Common myeloid progenitor, CD34-positive (primary cell): ENCODE measurements around the gene FOLR3.

Experiments
- CTCF ChIA-PET: fragments of 350-600 bp; sonication (Branson Sonifier 250); formaldehyde crosslinking; loops from one replicate; lab custom pipeline; 2021; ENCODE audit warnings: antibody characterized with exemption; lab: Charles Lee
- POLR2A ChIA-PET: fragments of 350-600 bp; sonication (Branson Sonifier 250); formaldehyde crosslinking; loops from one replicate; lab custom pipeline; 2021; ENCODE audit warnings: antibody characterized with exemption; lab: Charles Lee
- DNase-seq, 3 donors: peaks; one replicate each; pipeline versions ENCODE4 v3.0.0 to v3.0.0-alpha.2; 2013
- H3K27ac ChIP-seq, 2 experiments: 1 replicate in 1 of 2; 2 replicates in 1 of 2; pipeline ENCODE4 v1.7.0; 2013; ENCODE audit warnings: inconsistent platforms in 2 of 2, low read length in 2 of 2, mild to moderate bottlenecking in 2 of 2, low read depth in 1 of 2, moderate library complexity in 1 of 2; ENCODE audit not compliant: severe bottlenecking in 2 of 2, insufficient read depth in 1 of 2, poor library complexity in 1 of 2
- H3K27me3 ChIP-seq, 5 experiments: replicated peaks in 2 of 5; 1 replicate in 3 of 5; 2 replicates in 2 of 5; pipeline versions ENCODE4 v1.6.1 to v1.7.0; 2013; ENCODE audit warnings: low read length in 4 of 5, mild to moderate bottlenecking in 2 of 5, moderate library complexity in 2 of 5, inconsistent platforms in 1 of 5; ENCODE audit not compliant: insufficient read depth in 5 of 5, control insufficient read depth in 4 of 5
- H3K36me3 ChIP-seq, 4 experiments: 1 replicate in 2 of 4; 2 replicates in 2 of 4; pipeline versions ENCODE4 v1.6.1 to v1.7.0; 2013; ENCODE audit warnings: low read length in 3 of 4, control low read depth in 1 of 4, mild to moderate bottlenecking in 1 of 4; ENCODE audit not compliant: control insufficient read depth in 4 of 4, insufficient read depth in 4 of 4
- H3K4me1 ChIP-seq, 4 experiments: 1 replicate in 3 of 4; 2 replicates in 1 of 4; pipeline versions ENCODE4 v1.6.1 to v1.7.1; 2013; ENCODE audit warnings: low read length in 3 of 4, mild to moderate bottlenecking in 3 of 4, control low read depth in 1 of 4, inconsistent platforms in 1 of 4, moderate library complexity in 1 of 4; ENCODE audit not compliant: control insufficient read depth in 4 of 4, insufficient read depth in 4 of 4; ENCODE audit errors: control extremely low read depth in 1 of 4
- H3K4me3 ChIP-seq, 7 experiments: 1 replicate in 4 of 7; 2 replicates in 3 of 7; pipeline versions ENCODE4 v1.5.1 to v1.7.0; 2013; ENCODE audit warnings: mild to moderate bottlenecking in 7 of 7, low read length in 6 of 7, moderate library complexity in 6 of 7, inconsistent platforms in 2 of 7, low read depth in 2 of 7, control low read depth in 1 of 7; ENCODE audit not compliant: insufficient read depth in 4 of 7, control insufficient read depth in 1 of 7; ENCODE audit errors: extremely low read depth in 1 of 7
- H3K9me3 ChIP-seq, 5 experiments: 1 replicate in 4 of 5; 2 replicates in 1 of 5; pipeline versions ENCODE4 v1.6.1 to v1.7.1; 2013; ENCODE audit warnings: low read length in 4 of 5, mild to moderate bottlenecking in 2 of 5, inconsistent platforms in 1 of 5, low read depth in 1 of 5, moderate library complexity in 1 of 5; ENCODE audit not compliant: control insufficient read depth in 4 of 5, insufficient read depth in 2 of 5; ENCODE audit errors: control extremely low read depth in 1 of 5
- WGBS: methylation state at CpG from one replicate; pipeline ENCODE4 v1.1.5; 2013; ENCODE audit not compliant: insufficient coverage; 5-methylcytosine and 5-hydroxymethylcytosine counted together

FOLR3 gene

DNA sequence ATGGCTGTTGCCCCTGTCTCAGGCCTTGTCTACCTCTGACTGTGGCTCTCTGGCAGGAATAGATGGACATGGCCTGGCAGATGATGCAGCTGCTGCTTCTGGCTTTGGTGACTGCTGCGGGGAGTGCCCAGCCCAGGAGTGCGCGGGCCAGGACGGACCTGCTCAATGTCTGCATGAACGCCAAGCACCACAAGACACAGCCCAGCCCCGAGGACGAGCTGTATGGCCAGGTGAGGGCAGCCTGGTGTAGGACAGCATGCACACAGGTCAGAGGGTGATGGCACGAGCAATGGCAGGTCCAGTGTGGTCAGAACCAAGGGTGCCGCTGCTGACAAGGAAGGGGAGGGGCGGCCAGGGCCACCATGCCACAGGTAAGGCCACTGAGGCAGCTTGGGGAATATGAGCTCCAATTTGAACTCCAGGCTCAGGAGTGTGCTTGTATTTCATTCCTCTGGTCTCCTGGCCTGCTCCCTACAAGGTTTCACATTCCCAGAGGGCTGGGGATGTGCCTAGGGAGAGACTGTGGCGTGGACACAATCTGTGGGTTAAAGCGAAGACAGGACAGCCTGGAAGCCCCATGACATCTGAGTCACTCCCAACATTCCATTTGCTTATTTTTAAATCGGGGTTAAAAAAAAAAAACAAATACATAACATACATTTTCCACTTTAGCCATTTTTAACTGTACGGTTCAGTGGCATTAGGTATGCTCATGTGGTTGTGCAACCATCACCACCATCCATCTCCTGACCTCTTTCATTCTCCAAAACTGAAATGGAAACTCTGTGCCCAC is 562 bp downstream of the FOLR3 start:
- H3K27me3 ChIP-seq, result no peaks in the 10 kb centered on the region
- no peaks in the 10 kb centered on the region for H3K9me3 ChIP-seq
- ChIA-PET CTCF (interaction anchor here (0.6 kb wide), 1 partner anchor 9 kb away, joined by 3 read pairs; no protein-coding TSS in a partner anchor), POLR2A (no interaction called here)
- no peak overlapping the region for H3K27ac ChIP-seq
- H3K4me3 ChIP-seq, result peak overlapping the region in 1 of 7 experiments; percentile 31
- peaks cover 6 to 13% (median 8%) of the 10 kb centered on the region in 4 experiments for H3K4me1 ChIP-seq
- WGBS, result 96% methylated on average over 13 of the region's 14 CpGs
- no peaks in the 10 kb centered on the region for H3K36me3 ChIP-seq
- DNase-seq, result no peak

DNA sequence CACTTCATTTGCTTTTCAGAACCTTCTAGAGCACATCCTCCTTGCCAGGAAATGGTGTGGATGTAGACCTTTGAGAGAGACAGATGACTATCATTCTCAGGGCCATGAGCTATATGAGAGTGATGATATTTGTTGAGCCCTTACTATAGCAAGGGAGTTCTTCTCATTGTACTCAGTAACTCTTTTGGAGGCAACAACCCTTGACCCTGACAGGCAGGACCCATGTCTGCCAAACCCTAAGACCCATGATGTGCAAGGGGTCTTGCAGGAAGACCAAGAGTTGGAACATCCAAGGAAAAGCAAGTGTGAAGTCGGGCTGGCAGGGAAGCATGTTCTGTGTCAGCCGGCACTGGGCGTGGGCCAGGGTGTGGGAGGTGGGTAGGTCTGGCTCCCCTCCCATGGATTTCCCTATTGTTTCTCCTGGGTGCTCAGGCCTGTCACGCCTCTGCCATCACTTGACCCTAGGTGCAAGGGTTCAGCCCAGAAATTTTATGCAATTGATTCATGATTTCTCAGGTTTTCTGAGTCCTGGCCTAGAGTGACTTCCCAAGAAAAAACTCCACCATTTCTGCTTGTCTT is 1.2 kb downstream of the FOLR3 start:
- ChIA-PET CTCF (interaction anchor here (0.6 to 1.0 kb wide), 2 partner anchors 8 to 9 kb away, joined by 3 read pairs; no protein-coding TSS in a partner anchor), POLR2A (no interaction called here)
- Histone ChIP-seq H3K27me3 (no peaks in the 10 kb centered on the region), H3K4me1 (peaks cover 6 to 13% (median 8%) of the 10 kb centered on the region in 4 experiments), H3K9me3 (no peaks in the 10 kb centered on the region), H3K27ac (no peak overlapping the region), H3K36me3 (no peaks in the 10 kb centered on the region), H3K4me3 (peak overlapping the region in 1 of 7 experiments; percentile 31)
- DNase-seq, result no peak
- WGBS, result 100% methylated on average over 4 of the region's 4 CpGs

DNA sequence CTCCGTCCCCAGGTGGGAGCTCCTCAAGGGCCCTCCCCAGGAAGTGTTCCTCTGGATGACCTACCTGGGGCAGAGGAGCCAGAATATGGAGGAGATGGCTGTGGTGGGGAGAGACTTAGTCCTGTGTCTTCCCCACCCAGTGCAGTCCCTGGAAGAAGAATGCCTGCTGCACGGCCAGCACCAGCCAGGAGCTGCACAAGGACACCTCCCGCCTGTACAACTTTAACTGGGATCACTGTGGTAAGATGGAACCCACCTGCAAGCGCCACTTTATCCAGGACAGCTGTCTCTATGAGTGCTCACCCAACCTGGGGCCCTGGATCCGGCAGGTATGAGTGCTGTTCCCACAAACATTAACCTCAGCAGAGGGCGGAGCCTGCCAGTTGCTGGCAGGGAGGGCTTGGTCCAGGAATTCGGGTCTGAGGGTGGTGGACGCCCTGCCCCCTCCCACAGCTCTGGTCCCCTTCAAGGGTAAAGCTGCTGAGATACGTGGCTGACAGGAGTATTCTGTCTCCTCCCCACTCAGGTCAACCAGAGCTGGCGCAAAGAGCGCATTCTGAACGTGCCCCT is 3.4 kb downstream of the FOLR3 start:
- Histone ChIP-seq H3K27me3 (no peaks in the 10 kb centered on the region), H3K4me3 (no peak overlapping the region), H3K36me3 (no peaks in the 10 kb centered on the region), H3K9me3 (no peaks in the 10 kb centered on the region), H3K4me1 (peaks cover 0 to 3% (median 2%) of the 10 kb centered on the region in 4 experiments), H3K27ac (no peak overlapping the region)
- ChIA-PET POLR2A (no interaction called here), CTCF (interaction anchor here (1.2 kb wide), 1 partner anchor 114 kb away, joined by 3 read pairs; no protein-coding TSS in a partner anchor)
- 90% methylated on average over 6 of the region's 12 CpGs for WGBS
- DNase-seq, result no peak

DNA sequence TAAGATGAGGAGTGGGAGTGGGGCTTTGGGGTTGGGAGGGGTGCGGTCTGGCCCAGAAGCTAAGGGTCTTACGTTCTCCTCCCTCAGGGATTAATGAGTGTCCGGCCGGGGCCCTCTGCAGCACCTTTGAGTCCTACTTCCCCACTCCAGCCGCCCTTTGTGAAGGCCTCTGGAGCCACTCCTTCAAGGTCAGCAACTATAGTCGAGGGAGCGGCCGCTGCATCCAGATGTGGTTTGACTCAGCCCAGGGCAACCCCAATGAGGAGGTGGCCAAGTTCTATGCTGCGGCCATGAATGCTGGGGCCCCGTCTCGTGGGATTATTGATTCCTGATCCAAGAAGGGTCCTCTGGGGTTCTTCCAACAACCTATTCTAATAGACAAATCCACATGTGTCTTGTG is 4.0 kb downstream of the FOLR3 start:
- Histone ChIP-seq H3K36me3 (no peaks in the 10 kb centered on the region), H3K4me1 (peaks cover 0 to 4% (median 2%) of the 10 kb centered on the region in 4 experiments), H3K27ac (no peak overlapping the region), H3K4me3 (no peak overlapping the region), H3K27me3 (no peaks in the 10 kb centered on the region), H3K9me3 (no peaks in the 10 kb centered on the region)
- WGBS, result 95% methylated on average over 8 of the region's 11 CpGs
- DNase-seq, result no peak
- ChIA-PET POLR2A (no interaction called here), CTCF (no interaction called here)

DNA sequence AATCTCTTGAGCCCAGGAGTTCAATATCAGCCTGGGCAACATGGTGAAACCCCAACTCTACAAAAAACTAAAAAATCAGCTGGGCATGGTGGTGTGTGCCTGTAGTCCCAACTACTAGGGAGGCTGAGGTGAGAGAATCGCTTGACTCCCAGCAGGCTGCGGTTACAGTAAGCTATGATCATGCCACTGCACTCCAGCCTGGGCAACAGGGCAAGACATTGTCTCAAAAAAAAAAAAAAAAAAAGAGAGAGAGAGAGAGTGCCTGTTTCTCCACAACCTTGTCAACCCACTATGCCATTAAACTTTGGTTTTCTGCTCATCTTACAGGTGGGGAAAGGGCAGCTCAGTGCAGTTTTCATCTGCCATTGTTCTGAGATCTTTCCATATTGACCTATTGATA is 5.1 kb downstream of the FOLR3 start:
- Histone ChIP-seq H3K4me3 (no peak overlapping the region), H3K9me3 (no peaks in the 10 kb centered on the region), H3K27ac (no peak overlapping the region), H3K4me1 (peaks cover 0 to 4% (median 2%) of the 10 kb centered on the region in 4 experiments), H3K27me3 (no peaks in the 10 kb centered on the region), H3K36me3 (no peaks in the 10 kb centered on the region)
- POLR2A ChIA-PET, result no interaction called here
- DNase-seq, result no peak
- no CpG with 5 or more reads among the region's 2 CpGs for WGBS
- CTCF ChIA-PET, result interaction anchor here (1.0 to 1.4 kb wide), 4 partner anchors 42 to 163 kb away, joined by 3 to 6 read pairs (median 4); no protein-coding TSS in a partner anchor

DNA sequence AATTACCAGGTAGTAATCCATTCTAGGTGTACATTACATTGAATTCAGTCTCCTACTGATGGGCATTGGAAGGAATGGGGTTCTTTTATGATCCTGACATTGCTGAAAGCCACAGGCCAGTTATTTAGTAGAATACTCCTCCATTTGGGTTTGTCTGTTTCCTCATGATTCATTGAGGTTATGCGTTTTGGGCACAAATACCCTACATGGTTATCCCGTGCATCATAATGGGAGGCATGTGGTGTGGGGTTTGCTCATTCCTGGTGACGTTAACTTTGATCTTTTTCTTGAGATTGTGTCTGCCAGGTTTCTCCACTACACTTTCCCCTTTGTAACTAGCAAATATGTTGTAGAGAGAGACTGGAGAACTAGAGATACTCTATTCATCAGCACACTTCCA is 5.5 kb downstream of the FOLR3 start:
- ChIA-PET CTCF (interaction anchor here (1.0 to 1.4 kb wide), 5 partner anchors 29 to 163 kb away, joined by 3 to 6 read pairs (median 4); partner anchors contain the start of gene ANAPC15), POLR2A (no interaction called here)
- Histone ChIP-seq H3K27me3 (no peaks in the 10 kb centered on the region), H3K36me3 (no peaks in the 10 kb centered on the region), H3K4me3 (no peak overlapping the region), H3K4me1 (peaks cover 0 to 4% (median 2%) of the 10 kb centered on the region in 4 experiments), H3K9me3 (no peaks in the 10 kb centered on the region), H3K27ac (no peak overlapping the region)
- DNase-seq, result peak in 2 of 3 donors; percentile 13 to 21
- WGBS, result no CpG with 5 or more reads among the region's 3 CpGs
